HepG2 (cell line): ENCODE results near the gene TSGA10. TPM values are rescaled to one million over a fixed set of nuclear protein-coding genes. Genes with fewer than 3 reads are reported as not detected.

Experiments used
- ARNT2 ChIP-seq: sonication (generic); formaldehyde crosslinking; IDR thresholded peaks from 2 replicates; pipeline ENCODE4 v1.8.0; 2022; ENCODE audit warnings: mild to moderate bottlenecking, low read depth, missing genetic modification reagents, moderate library complexity
- ARNTL ChIP-seq: sonication (generic); formaldehyde crosslinking; IDR thresholded peaks from 2 replicates; pipeline ENCODE4 v1.4.0; 2020; ENCODE audit warnings: mild to moderate bottlenecking, missing genetic modification reagents
- BATF2 ChIP-seq: sonication (generic); formaldehyde crosslinking; IDR thresholded peaks from 2 replicates; pipeline ENCODE4 v1.8.0; 2022; ENCODE audit warnings: mild to moderate bottlenecking, missing genetic modification reagents, moderate library complexity
- CHD2 ChIP-seq: IDR thresholded peaks from 2 replicates; pipeline ENCODE4 v1.6.1; 2011; ENCODE audit warnings: low read depth, low read length, improper control_type of control experiment
- HMG20A ChIP-seq: IDR thresholded peaks from 2 replicates; pipeline ENCODE4 v1.6.1; 2016; ENCODE audit warnings: borderline replicate concordance
- HOXA5 ChIP-seq: sonication (generic); formaldehyde crosslinking; IDR thresholded peaks from 2 replicates; pipeline ENCODE4 v1.4.0; 2020; ENCODE audit warnings: missing genetic modification reagents
- MLX ChIP-seq: IDR thresholded peaks from 2 replicates; pipeline ENCODE4 v1.6.1; 2016
- MYC ChIP-seq: sonication (generic); formaldehyde crosslinking; IDR thresholded peaks from 2 replicates; pipeline ENCODE4 v1.9.0; 2021; ENCODE audit warnings: missing genetic modification reagents, borderline replicate concordance
- NR2F1 ChIP-seq, 2 experiments: fragments of 450-650 bp in 1 of 2; formaldehyde crosslinking in 1 of 2; IDR thresholded peaks; 2 replicates each; pipeline versions ENCODE4 v1.5.0 to v1.6.1; 2016 to 2020; ENCODE audit warnings: mild to moderate bottlenecking in 1 of 2, missing compliant biosample characterization in 1 of 2, missing genetic modification reagents in 1 of 2, moderate library complexity in 1 of 2
- RNF2 ChIP-seq: fragments of 450-650 bp; conservative IDR thresholded peaks from 2 replicates; pipeline ENCODE4 v1.6.1; 2016; ENCODE audit warnings: low read depth
- RXRB ChIP-seq: IDR thresholded peaks from 2 replicates; pipeline ENCODE4 v1.6.1; 2016; ENCODE audit warnings: borderline replicate concordance, missing genetic modification reagents, missing compliant biosample characterization
- SIX4 ChIP-seq: sonication (generic); formaldehyde crosslinking; IDR thresholded peaks from 2 replicates; pipeline ENCODE4 v1.4.0; 2020; ENCODE audit warnings: missing genetic modification reagents
- TCF12 ChIP-seq, 2 experiments: fragments of 450-650 bp in 1 of 2; sonication (generic) in 1 of 2; formaldehyde crosslinking in 1 of 2; IDR thresholded peaks; 2 replicates each; pipeline versions ENCODE4 v1.6.1 to v1.8.0; 2017 to 2022; ENCODE audit warnings: antibody characterized with exemption in 1 of 2, mild to moderate bottlenecking in 1 of 2, missing genetic modification reagents in 1 of 2, moderate library complexity in 1 of 2
- TCF7 ChIP-seq: sonication (generic); IDR thresholded peaks from 2 replicates; pipeline ENCODE4 v1.6.1; 2016; ENCODE audit warnings: antibody characterized with exemption, low read depth
- TEAD2 ChIP-seq: sonication (generic); formaldehyde crosslinking; IDR thresholded peaks from 2 replicates; pipeline ENCODE4 v1.9.0; 2021; ENCODE audit warnings: missing genetic modification reagents
- ZNF232 ChIP-seq: sonication (generic); formaldehyde crosslinking; IDR thresholded peaks from 2 replicates; pipeline ENCODE4 v1.4.0; 2020; ENCODE audit warnings: missing genetic modification reagents, borderline replicate concordance
- ZNF567 ChIP-seq: sonication (generic); formaldehyde crosslinking; IDR thresholded peaks from 2 replicates; pipeline ENCODE4 v1.8.1; 2023; ENCODE audit warnings: mild to moderate bottlenecking, missing genetic modification reagents, borderline replicate concordance
- ZNF780A ChIP-seq: sonication (generic); formaldehyde crosslinking; IDR thresholded peaks from 2 replicates; pipeline ENCODE4 v1.8.0; 2022; ENCODE audit warnings: mild to moderate bottlenecking, missing genetic modification reagents, moderate library complexity
- polyA plus RNA-seq, 8 experiments: library from polyadenylated mRNA; depleted of rRNA in 3 of 8; stranded (reverse) in 7 of 8; unstranded in 1 of 8; fragments of >200 nt; fragmentation: Illumina TruSeq in 4 of 8; extraction: Trizol in 4 of 8; gene quantifications; 2 replicates each; pipeline versions ENCODE4 v1.2.1 to v1.2.3, GENCODE V29; 2011 to 2016; ENCODE audit warnings: low read depth in 4 of 8, missing spikeins in 1 of 8, mixed read lengths in 1 of 8; ENCODE audit not compliant: insufficient read depth in 1 of 8
- total RNA-seq, 5 experiments: library from RNA; depleted of rRNA; stranded (reverse); fragments of >200 nt; fragmentation: Illumina TruSeq; extraction: Trizol; gene quantifications; 2 replicates each; pipeline ENCODE4 v1.2.3, GENCODE V29; 2016; ENCODE audit warnings: low read depth in 1 of 5
- TF ChIP-seq, protein P1 (sequence below): sonication (generic); formaldehyde crosslinking; IDR thresholded peaks from 2 replicates; pipeline ENCODE4 v1.4.0; 2020; ENCODE audit warnings: missing genetic modification reagents
- TF ChIP-seq, protein P2 (sequence below): sonication (generic); formaldehyde crosslinking; IDR thresholded peaks from 2 replicates; pipeline ENCODE4 v1.5.1; 2020; ENCODE audit warnings: missing genetic modification reagents, mild to moderate bottlenecking, borderline replicate concordance
- TF ChIP-seq, protein P3 (sequence below): IDR thresholded peaks from 2 replicates; pipeline ENCODE4 v1.6.1; 2016; ENCODE audit warnings: missing compliant biosample characterization, missing genetic modification reagents, borderline replicate concordance

Gene TSGA10
- total and polyA plus RNA-seq, 2 of the 13 experiments (the other 11 are each of a cell fraction or from before 2014, with no cell fraction given): 4.7 to 13.1 TPM

DNA sequence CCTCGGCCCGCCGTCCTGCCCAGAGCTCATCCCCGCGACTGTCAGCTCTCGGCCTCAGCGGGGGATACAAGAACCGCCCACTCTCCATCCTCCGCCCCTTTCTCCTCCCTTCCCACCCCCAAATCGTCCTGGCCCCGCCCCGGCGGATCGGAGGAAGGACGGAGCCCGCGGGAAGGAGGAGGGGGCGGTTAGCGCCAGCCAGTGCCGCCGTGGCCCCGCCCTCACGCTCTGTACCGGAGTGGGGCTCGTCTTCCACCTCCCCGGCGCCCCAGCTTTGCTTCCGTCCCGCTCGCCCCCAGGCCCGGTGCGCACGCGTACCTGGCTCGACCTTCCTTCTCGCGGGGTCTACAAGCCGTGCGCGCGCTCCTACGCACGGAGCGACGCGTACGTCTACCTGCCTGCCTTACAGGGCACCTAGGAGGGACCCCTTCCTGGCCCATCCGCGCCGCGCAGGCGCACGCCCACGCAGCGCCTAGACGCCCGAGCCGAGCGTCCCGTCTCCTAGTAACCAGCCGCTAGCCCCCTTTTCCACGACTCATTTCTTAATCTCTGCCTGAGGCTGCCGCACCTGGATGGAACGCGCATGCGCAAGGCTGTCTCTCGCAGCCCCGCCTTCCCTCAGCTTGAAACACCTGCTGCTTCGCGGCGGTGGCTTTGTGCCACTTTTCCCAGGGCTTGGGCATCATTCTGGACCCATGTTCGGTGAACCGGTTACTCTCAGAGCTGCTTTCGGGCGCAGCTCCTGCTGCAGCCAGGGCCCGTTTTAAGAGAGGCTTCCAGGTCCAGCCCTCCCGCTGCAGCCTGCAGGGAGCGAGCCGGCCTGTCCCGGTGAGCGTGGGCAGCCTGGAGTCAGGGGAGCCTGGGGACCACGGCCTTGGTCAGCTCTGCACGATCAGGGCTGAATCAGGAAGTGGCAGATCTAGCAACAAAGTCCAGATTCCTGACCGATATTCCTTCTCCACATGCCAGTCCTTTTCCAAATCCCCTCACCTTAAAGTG, 13.3 kb downstream of the TSGA10 start, which contains the start of gene C2orf15 (continued):
- TF ChIP-seq, protein P1, sequence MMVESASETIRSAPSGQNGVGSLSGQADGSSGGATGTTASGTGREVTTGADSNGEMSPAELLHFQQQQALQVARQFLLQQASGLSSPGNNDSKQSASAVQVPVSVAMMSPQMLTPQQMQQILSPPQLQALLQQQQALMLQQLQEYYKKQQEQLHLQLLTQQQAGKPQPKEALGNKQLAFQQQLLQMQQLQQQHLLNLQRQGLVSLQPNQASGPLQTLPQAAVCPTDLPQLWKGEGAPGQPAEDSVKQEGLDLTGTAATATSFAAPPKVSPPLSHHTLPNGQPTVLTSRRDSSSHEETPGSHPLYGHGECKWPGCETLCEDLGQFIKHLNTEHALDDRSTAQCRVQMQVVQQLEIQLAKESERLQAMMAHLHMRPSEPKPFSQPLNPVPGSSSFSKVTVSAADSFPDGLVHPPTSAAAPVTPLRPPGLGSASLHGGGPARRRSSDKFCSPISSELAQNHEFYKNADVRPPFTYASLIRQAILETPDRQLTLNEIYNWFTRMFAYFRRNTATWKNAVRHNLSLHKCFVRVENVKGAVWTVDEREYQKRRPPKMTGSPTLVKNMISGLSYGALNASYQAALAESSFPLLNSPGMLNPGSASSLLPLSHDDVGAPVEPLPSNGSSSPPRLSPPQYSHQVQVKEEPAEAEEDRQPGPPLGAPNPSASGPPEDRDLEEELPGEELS (CRISPR knock-in tag): peak; percentile 63
- no peak for TF ChIP-seq BATF2
- TF ChIP-seq ZNF232 (CRISPR knock-in tag): peak; percentile 91
- TF ChIP-seq, protein P2, sequence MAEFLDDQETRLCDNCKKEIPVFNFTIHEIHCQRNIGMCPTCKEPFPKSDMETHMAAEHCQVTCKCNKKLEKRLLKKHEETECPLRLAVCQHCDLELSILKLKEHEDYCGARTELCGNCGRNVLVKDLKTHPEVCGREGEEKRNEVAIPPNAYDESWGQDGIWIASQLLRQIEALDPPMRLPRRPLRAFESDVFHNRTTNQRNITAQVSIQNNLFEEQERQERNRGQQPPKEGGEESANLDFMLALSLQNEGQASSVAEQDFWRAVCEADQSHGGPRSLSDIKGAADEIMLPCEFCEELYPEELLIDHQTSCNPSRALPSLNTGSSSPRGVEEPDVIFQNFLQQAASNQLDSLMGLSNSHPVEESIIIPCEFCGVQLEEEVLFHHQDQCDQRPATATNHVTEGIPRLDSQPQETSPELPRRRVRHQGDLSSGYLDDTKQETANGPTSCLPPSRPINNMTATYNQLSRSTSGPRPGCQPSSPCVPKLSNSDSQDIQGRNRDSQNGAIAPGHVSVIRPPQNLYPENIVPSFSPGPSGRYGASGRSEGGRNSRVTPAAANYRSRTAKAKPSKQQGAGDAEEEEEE (CRISPR knock-in tag): 0 out of 2 replicates have a peak, but pooled peaks have one; percentile 65
- peak; percentile 85 for TF ChIP-seq CHD2
- peak; percentile 15; the same call in 1 of the 2 replicates for TF ChIP-seq ZNF567 (CRISPR knock-in tag)
- TF ChIP-seq ZNF780A (CRISPR knock-in tag): 0 out of 2 replicates have a peak, but pooled peaks have one; percentile 72
- peak; percentile 85 for TF ChIP-seq ARNT2 (CRISPR knock-in tag)
- TF ChIP-seq TCF12 (IDR thresholded peaks at IDR 0.05): no peak
- TF ChIP-seq TCF12 (CRISPR knock-in tag; IDR thresholded peaks at IDR 0.05): 0 out of 2 replicates have a peak, but pooled peaks have one; percentile 58
- no peak for TF ChIP-seq SIX4 (CRISPR knock-in tag)
- TF ChIP-seq HMG20A (CRISPR knock-in tag): no peak
- TF ChIP-seq ARNTL (CRISPR knock-in tag): peak; percentile 5; the same call in 1 of the 2 replicates
- TF ChIP-seq TEAD2 (CRISPR knock-in tag): no peak
- 0 out of 4 replicates have a peak, but pooled peaks of 1 of the 2 experiments have one; percentile 13 for TF ChIP-seq NR2F1 (CRISPR knock-in tag; IDR thresholded peaks at IDR 0.05)
- TF ChIP-seq TCF7: no peak
- TF ChIP-seq HOXA5: peak; percentile 97
- TF ChIP-seq, protein P3, sequence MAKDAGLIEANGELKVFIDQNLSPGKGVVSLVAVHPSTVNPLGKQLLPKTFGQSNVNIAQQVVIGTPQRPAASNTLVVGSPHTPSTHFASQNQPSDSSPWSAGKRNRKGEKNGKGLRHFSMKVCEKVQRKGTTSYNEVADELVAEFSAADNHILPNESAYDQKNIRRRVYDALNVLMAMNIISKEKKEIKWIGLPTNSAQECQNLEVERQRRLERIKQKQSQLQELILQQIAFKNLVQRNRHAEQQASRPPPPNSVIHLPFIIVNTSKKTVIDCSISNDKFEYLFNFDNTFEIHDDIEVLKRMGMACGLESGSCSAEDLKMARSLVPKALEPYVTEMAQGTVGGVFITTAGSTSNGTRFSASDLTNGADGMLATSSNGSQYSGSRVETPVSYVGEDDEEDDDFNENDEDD (CRISPR knock-in tag): peak; percentile 80
- peak; percentile 79 for TF ChIP-seq MYC (CRISPR knock-in tag)
- peak; percentile 45; the same call in 1 of the 2 replicates for TF ChIP-seq RXRB (CRISPR knock-in tag)
- 0 out of 2 replicates have a peak, but pooled peaks have one; percentile 31 for TF ChIP-seq MLX
- TF ChIP-seq RNF2: peak; percentile 56; the same call in 1 of the 2 replicates
